ENCODE measurements around the gene CD99. TPM values are rescaled to one million over a fixed set of nuclear protein-coding genes. Genes with fewer than 3 reads are reported as not detected.

Gene CD99
- total RNA-seq = 100 to 1,000 TPM; 255 to 256 TPM

GRCh38 chrX:2690856-2691542, at the start of gene CD99:
TSS of gene CD99 (plus strand) at chrX:2691295. CDS start at chrX:2691361, 66 bp downstream.
- DNase-seq = peak; percentile 95
- POLR2A ChIA-PET = no interaction called here
- Mint-ChIP-seq H3K4me1 (peaks cover 28% of the 10 kb centered on the region), H3K36me3 (peaks cover 7% of the 10 kb centered on the region), H3K9me3 (no peaks in the 10 kb centered on the region), H3K27ac (peak within 1 kb of the TSS; percentile 88), H3K27me3 (no peaks in the 10 kb centered on the region), H3K4me3 (peak within 1 kb of the TSS; percentile 95)
- peak; percentile 88 for ATAC-seq (ENCODE audit: low read depth)

GRCh38 chrX:2642146-2642545, 48.9 kb upstream of the CD99 start:
- POLR2A ChIA-PET = no interaction called here
- no peak for ATAC-seq (ENCODE audit: low read depth)
- peaks cover 23% of the 10 kb centered on the region for H3K4me1 Mint-ChIP-seq
- no peaks in the 10 kb centered on the region for H3K27me3 Mint-ChIP-seq
- DNase-seq = no peak
- H3K9me3 Mint-ChIP-seq = no peaks in the 10 kb centered on the region
- H3K4me3 Mint-ChIP-seq = no peak overlapping the region
- H3K36me3 Mint-ChIP-seq = peaks cover 34% of the 10 kb centered on the region
- H3K27ac Mint-ChIP-seq = no peak overlapping the region

GRCh38 chrX:2642791-2643190, 48.3 kb upstream of the CD99 start:
- POLR2A ChIA-PET = no interaction called here
- H3K4me1 Mint-ChIP-seq = peaks cover 24% of the 10 kb centered on the region
- H3K27ac Mint-ChIP-seq = peak overlapping the region; percentile 37
- no peak for DNase-seq
- ATAC-seq (ENCODE audit: low read depth) = peak; percentile 26
- H3K4me3 Mint-ChIP-seq = no peak overlapping the region
- H3K27me3 Mint-ChIP-seq = no peaks in the 10 kb centered on the region
- no peaks in the 10 kb centered on the region for H3K9me3 Mint-ChIP-seq
- peaks cover 35% of the 10 kb centered on the region for H3K36me3 Mint-ChIP-seq

GRCh38 chrX:2643880-2644279, 47.2 kb upstream of the CD99 start:
- peaks cover 28% of the 10 kb centered on the region for H3K36me3 Mint-ChIP-seq
- no peak for ATAC-seq (ENCODE audit: low read depth)
- H3K9me3 Mint-ChIP-seq = no peaks in the 10 kb centered on the region
- POLR2A ChIA-PET = no interaction called here
- no peak for DNase-seq
- no peaks in the 10 kb centered on the region for H3K27me3 Mint-ChIP-seq
- peaks cover 17% of the 10 kb centered on the region for H3K4me1 Mint-ChIP-seq
- H3K27ac Mint-ChIP-seq = no peak overlapping the region
- H3K4me3 Mint-ChIP-seq = no peak overlapping the region

GRCh38 chrX:2645563-2645962, 45.5 kb upstream of the CD99 start:
- peaks cover 6% of the 10 kb centered on the region for H3K9me3 Mint-ChIP-seq
- H3K27ac Mint-ChIP-seq = no peak overlapping the region
- peaks cover 26% of the 10 kb centered on the region for H3K36me3 Mint-ChIP-seq
- H3K4me3 Mint-ChIP-seq = no peak overlapping the region
- H3K27me3 Mint-ChIP-seq = no peaks in the 10 kb centered on the region
- H3K4me1 Mint-ChIP-seq = peaks cover 11% of the 10 kb centered on the region
- DNase-seq (no peak), ATAC-seq (ENCODE audit: low read depth) (no peak)
- POLR2A ChIA-PET = no interaction called here

- Mint-ChIP-seq H3K36me3 (peaks cover 22% of the 10 kb centered on the region), H3K27me3 (no peaks in the 10 kb centered on the region), H3K9me3 (peaks cover 6% of the 10 kb centered on the region), H3K4me1 (peaks cover 11% of the 10 kb centered on the region), H3K4me3 (no peak overlapping the region), H3K27ac (no peak overlapping the region)
- no peak for DNase-seq
- POLR2A ChIA-PET = no interaction called here
- no peak for ATAC-seq (ENCODE audit: low read depth)
These were observed 43.5 kb upstream of the CD99 start for GRCh38 chrX:2647627-2648026.

GRCh38 chrX:2650037-2650436, 41.1 kb upstream of the CD99 start:
- Mint-ChIP-seq H3K9me3 (peaks cover 6% of the 10 kb centered on the region), H3K4me1 (peaks cover 4% of the 10 kb centered on the region), H3K4me3 (no peak overlapping the region), H3K36me3 (peaks cover 26% of the 10 kb centered on the region), H3K27ac (peak overlapping the region; percentile 13), H3K27me3 (no peaks in the 10 kb centered on the region)
- ATAC-seq (ENCODE audit: low read depth) (no peak), DNase-seq (no peak)
- POLR2A ChIA-PET = no interaction called here

- peaks cover 4% of the 10 kb centered on the region for H3K4me1 Mint-ChIP-seq
- POLR2A ChIA-PET = no interaction called here
- H3K9me3 Mint-ChIP-seq = peaks cover 6% of the 10 kb centered on the region
- DNase-seq (no peak), ATAC-seq (ENCODE audit: low read depth) (no peak)
- no peak overlapping the region for H3K27ac Mint-ChIP-seq
- peaks cover 27% of the 10 kb centered on the region for H3K36me3 Mint-ChIP-seq
- no peaks in the 10 kb centered on the region for H3K27me3 Mint-ChIP-seq
- H3K4me3 Mint-ChIP-seq = no peak overlapping the region
These were observed 40.2 kb upstream of the CD99 start for GRCh38 chrX:2650865-2651264.

- peaks cover 26% of the 10 kb centered on the region for H3K36me3 Mint-ChIP-seq
- peaks cover 4% of the 10 kb centered on the region for H3K4me1 Mint-ChIP-seq
- peaks cover 6% of the 10 kb centered on the region for H3K9me3 Mint-ChIP-seq
- POLR2A ChIA-PET = no interaction called here
- no peak overlapping the region for H3K27ac Mint-ChIP-seq
- H3K27me3 Mint-ChIP-seq = no peaks in the 10 kb centered on the region
- H3K4me3 Mint-ChIP-seq = no peak overlapping the region
- ATAC-seq (ENCODE audit: low read depth) = no peak
- DNase-seq = no peak
These were observed 39.0 kb upstream of the CD99 start for GRCh38 chrX:2652106-2652505.

GRCh38 chrX:2654436-2655340, 36.4 kb upstream of the CD99 start:
- H3K27ac Mint-ChIP-seq = no peak overlapping the region
- peaks cover 14% of the 10 kb centered on the region for H3K36me3 Mint-ChIP-seq
- DNase-seq (no peak), ATAC-seq (ENCODE audit: low read depth) (no peak)
- POLR2A ChIA-PET = no interaction called here
- H3K4me1 Mint-ChIP-seq = peaks cover 2% of the 10 kb centered on the region
- peaks cover 5% of the 10 kb centered on the region for H3K9me3 Mint-ChIP-seq
- H3K27me3 Mint-ChIP-seq = no peaks in the 10 kb centered on the region
- H3K4me3 Mint-ChIP-seq = no peak overlapping the region

GRCh38 chrX:2656257-2656836, 34.7 kb upstream of the CD99 start:
- POLR2A ChIA-PET = no interaction called here
- no peaks in the 10 kb centered on the region for H3K9me3 Mint-ChIP-seq
- no peak for DNase-seq
- ATAC-seq (ENCODE audit: low read depth) = no peak
- no peaks in the 10 kb centered on the region for H3K27me3 Mint-ChIP-seq
- no peak overlapping the region for H3K4me3 Mint-ChIP-seq
- H3K36me3 Mint-ChIP-seq = peaks cover 6% of the 10 kb centered on the region
- H3K4me1 Mint-ChIP-seq = no peaks in the 10 kb centered on the region
- H3K27ac Mint-ChIP-seq = no peak overlapping the region

- POLR2A ChIA-PET = no interaction called here
- DNase-seq (no peak), ATAC-seq (ENCODE audit: low read depth) (no peak)
- peaks cover under 1% of the 10 kb centered on the region for H3K4me1 Mint-ChIP-seq
- H3K9me3 Mint-ChIP-seq = no peaks in the 10 kb centered on the region
- H3K27me3 Mint-ChIP-seq = no peaks in the 10 kb centered on the region
- peaks cover 6% of the 10 kb centered on the region for H3K36me3 Mint-ChIP-seq
- H3K4me3 Mint-ChIP-seq = no peak overlapping the region
- no peak overlapping the region for H3K27ac Mint-ChIP-seq
These were observed 33.5 kb upstream of the CD99 start for GRCh38 chrX:2657532-2658113.

- Mint-ChIP-seq H3K4me1 (peaks cover 2% of the 10 kb centered on the region), H3K9me3 (no peaks in the 10 kb centered on the region), H3K27ac (no peak overlapping the region), H3K36me3 (peaks cover 4% of the 10 kb centered on the region), H3K4me3 (no peak overlapping the region), H3K27me3 (no peaks in the 10 kb centered on the region)
- no peak for DNase-seq
- no peak for ATAC-seq (ENCODE audit: low read depth)
- POLR2A ChIA-PET = no interaction called here
These were observed 32.4 kb upstream of the CD99 start for GRCh38 chrX:2658585-2659292.
